Measurements from ENCODE around the gene BBX.

BBX gene

DNA sequence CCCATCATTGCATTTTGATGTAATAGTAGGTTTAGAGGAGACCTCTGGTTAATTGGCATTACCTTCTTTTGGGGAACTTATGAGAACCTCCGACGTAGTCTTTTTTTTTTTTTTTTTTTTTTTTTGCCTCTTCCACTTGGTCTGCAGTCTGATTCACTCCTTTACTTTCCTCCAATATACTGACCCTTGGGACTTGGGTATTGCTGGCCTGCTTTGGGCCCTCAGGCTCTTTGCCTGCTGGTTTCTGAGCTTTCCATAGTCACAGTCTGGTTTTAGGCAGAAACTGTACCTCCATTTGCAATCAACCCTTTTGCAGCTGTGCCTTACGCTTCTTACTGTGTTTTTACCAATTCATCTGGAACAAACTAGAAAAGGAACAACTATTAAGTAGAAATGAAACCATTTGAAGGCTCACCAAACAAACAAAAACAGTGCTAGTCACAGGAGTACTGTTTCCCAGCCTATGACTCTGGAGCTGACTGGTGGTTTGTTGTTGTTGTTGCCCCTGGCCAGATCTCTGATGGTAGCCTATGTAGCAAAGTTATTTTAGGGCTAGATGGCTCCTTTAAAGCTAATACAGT lies 272.8 kb downstream of the BBX start:
- no peak for DNase-seq

DNA sequence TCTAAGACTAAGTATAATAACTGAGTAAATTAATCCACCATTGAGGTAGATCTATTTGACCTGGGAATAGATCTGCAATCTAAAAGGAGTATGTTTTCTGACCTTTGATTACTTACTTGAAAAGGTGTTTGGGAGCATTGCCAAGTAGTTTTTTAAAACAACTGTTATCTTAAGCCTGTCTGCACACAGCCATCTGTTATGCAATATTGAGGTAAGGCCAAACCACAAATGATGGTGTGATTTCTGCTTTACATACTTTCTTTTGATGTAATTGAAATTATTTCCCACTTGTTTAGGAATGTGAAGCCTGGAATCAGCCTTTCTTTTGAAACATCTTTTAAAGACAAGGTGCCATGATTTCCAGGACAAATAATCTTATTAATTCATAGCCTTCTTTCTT lies 274.0 kb downstream of the BBX start:
- no peak for DNase-seq

DNA sequence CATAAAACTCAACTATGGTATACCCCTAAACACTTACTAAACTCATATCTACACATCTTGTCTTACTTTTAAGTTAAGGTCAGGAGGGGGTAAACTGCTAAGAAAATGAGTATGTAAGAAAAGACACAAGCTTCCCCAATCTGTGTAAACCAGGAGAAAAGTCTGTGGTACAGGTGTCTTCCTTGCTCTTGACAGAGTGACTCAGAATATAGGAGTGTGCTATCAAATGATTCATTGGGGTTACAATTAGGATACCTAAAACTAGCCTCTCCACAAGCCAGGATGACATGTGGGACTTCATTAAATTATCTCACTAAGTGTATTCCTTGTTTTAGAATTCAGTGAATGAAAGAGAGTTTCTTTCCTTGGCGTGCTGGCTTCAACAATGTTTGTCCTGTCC lies 274.8 kb downstream of the BBX start:
- no peak for DNase-seq

GRCh38 chr3:107798381-107798780 lies 275.6 kb downstream of the BBX start:
- no peak for DNase-seq

GRCh38 chr3:107800710-107801109 lies 277.9 kb downstream of the BBX start:
- peak in 4 of 58 donors; percentile 11 to 45 (median 30) for DNase-seq

GRCh38 chr3:107803170-107803569 lies 280.4 kb downstream of the BBX start:
- DNase-seq = no peak

DNA sequence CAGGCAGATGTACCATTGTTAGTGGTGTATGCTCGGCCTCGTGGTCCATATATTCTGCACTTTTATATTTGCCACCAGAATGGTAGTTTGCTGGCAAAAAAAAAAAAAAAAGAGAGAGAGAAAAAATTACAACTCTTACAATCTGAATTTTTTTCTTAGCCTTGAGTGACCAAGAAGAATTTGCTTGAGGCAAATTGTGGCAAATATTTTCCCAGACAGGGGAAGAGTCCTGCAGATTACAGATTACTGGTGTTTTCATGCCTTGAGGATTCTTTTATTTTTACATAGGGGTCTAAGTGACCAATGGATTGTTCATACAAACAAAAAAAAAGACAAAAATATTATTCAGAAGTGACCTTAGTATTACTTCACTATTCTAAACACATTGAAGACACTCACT lies 283.3 kb downstream of the BBX start:
- DNase-seq = no peak

- DNase-seq = no peak
These were observed 283.8 kb downstream of the BBX start for GRCh38 chr3:107806536-107806935.

DNA sequence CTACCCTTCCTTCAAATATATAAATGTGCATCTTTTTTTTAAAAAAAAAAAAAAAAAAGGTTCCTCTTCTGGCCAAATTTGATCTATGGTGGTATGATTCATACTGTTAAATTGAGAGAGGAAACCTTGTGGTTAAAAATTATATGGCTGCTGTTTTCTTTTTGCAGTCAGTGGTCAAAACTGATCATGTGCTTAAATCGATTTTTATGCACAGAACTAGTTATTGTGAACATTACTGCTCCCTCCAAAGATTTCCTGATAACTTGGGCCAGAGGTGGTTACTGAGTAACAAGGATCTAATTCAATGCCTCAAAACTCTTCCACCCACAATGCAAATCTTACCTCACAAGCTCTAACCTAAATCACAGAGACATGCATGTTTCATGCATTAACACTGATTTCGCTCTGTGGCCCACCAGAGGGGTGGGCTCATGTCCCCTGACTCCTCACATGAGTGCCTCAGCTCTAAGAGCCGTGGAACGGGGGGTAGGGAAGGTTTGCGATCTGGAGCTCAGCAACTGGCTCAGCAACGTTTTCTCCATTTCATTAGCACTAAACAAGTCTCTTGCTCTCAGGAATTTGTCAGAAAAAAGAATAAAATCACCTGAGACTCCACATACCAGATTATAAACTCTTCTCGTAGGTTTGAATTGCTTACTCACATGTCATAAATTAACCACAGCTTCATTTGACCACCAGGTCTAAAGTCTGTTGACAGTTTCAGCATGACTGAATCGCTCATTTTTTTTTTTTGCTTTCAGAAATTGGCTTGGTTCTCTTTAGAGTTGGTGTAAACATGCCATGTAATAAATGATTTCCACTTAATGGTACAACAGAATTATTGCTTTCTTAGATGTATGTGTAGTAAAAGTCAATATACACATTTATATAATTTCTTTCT lies 287.7 kb downstream of the BBX start:
- DNase-seq = no peak

DNA sequence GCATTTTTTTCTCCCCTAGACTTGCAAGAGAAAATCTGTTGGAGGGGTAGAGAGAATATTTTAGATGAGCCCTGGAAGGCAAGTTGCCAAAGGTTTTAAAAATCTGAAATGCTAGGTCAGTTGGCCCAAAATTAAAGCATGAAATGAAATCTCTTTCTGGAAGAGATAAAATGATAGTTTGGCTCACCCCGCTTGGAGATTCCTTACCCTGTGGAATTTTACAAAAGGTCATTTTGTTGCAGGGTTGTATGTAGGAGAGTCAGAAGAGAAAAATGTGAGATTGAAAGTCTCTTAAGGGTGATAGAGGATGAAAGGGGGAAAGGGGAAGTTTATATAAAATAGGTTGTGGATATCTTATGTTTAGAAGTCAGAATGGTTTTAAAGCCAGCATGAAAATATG lies 290.3 kb downstream of the BBX start:
- DNase-seq = no peak

DNA sequence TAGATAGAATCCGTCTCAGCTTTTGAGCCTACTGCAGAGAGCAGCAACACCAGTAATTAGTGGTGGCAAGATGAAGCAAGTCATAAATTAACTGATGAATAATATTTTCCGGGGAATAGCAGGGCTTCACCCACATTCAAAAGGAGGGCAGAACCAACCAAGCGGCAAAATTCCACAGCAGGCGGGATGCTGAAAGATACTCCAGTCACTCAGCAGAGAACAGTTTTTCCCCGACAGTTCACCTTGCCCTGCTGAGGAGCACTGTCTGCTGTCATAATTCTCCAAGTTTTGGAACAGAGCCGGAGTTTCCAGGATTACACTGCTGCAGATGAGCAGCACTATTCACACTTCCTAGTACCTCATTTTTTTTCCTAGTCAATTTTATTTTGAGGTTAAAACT lies 293.3 kb downstream of the BBX start:
- DNase-seq = peak in 1 of 58 donors; percentile 1

GRCh38 chr3:107817076-107817475 lies 294.3 kb downstream of the BBX start:
- DNase-seq = no peak

- no peak for DNase-seq
These were observed 295.3 kb downstream of the BBX start for GRCh38 chr3:107818025-107818424.

DNA sequence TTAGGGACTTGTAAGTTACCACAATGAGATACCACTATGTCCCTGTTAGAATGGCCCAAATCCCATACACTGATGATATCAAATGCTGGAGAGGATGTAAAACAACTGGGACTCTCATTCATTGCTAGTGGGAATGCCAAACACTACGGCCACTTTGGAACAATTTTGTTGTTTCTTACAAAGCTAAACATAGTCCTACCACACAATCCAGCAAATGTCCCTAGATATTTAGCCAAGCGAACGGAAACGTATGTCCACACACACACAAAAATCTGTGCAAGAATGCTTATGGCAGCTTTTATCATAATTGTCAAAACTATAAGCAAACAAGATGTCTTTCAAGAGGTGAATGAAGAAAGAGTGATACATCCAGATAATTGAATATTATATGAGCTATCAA lies 296.9 kb downstream of the BBX start:
- DNase-seq = no peak

DNA sequence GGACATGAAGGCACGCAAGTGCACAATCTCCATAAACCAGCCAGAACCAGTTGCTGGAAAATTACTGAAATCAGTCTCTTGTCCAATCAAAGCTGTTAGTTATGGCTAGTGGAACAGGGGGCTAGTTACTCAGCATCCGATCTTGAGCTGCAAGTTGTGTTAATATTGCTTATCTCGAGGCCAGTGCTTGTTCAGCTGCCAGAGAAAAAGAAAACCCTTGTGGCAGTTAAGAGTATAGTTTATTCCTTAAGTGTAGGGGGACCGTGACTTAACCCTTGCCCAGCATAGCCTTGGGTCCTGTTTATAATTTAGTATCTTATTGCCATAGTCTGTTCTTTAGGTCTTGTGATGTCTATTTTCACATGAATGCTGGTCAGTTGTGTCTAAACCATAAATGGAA lies 299.5 kb downstream of the BBX start:
- DNase-seq = no peak

GRCh38 chr3:107824822-107825371 lies 302.1 kb downstream of the BBX start:
- DNase-seq = no peak

- DNase-seq = no peak
These were observed 302.8 kb downstream of the BBX start for GRCh38 chr3:107825556-107825955.

DNA sequence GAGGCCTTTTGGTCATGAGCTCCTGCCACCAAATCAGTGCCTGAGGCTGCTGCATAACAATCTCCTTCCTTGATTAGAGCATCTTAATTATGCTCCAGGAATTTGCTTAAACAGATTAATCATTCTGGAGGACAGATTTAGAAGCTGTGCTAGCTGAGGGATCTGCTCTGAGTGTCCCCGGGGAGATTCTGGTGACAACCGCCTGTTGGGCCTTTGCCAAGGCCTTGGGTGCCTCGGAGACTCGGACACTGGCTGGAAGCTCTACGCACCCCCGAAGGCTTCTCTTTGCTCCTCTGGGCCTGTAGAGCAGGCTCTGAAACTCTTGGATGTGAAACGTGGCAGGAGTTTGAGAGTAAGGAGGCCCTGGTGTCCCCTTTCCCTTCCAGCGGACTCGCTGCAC lies 304.0 kb downstream of the BBX start:
- DNase-seq = no peak

GRCh38 chr3:107829185-107829584 lies 306.4 kb downstream of the BBX start:
- DNase-seq = no peak

GRCh38 chr3:107831590-107831989 lies 308.8 kb downstream of the BBX start:
- DNase-seq = no peak

DNA sequence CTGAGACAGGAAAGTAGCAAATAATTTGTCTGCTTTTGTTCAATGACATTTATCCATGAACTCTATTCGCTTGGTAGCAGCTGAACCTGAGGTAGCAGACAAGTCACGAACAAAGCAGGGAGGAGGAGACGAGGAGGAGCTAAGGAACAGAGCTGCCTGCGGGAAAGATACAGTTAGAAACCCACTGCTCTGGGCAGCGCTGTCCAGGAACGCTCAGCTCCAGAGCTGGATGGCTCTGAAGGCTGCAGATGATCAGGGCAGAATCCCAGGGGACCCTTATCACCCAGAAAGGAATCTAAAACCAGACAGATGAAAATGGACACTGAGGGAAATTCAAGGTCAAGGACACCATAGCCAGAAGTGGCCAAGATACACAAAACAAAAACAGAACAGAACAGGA lies 310.3 kb downstream of the BBX start:
- DNase-seq = no peak

- no peak for DNase-seq
These were observed 311.1 kb downstream of the BBX start for GRCh38 chr3:107833722-107834416.
